ENCODE measurements around the gene CAMTA1.
"Not testable (repeated sequence)": the region's sequence is repeated elsewhere in the genome, so short reads cannot be mapped to it uniquely, and the experiment has no call there.

Gene CAMTA1

DNA sequence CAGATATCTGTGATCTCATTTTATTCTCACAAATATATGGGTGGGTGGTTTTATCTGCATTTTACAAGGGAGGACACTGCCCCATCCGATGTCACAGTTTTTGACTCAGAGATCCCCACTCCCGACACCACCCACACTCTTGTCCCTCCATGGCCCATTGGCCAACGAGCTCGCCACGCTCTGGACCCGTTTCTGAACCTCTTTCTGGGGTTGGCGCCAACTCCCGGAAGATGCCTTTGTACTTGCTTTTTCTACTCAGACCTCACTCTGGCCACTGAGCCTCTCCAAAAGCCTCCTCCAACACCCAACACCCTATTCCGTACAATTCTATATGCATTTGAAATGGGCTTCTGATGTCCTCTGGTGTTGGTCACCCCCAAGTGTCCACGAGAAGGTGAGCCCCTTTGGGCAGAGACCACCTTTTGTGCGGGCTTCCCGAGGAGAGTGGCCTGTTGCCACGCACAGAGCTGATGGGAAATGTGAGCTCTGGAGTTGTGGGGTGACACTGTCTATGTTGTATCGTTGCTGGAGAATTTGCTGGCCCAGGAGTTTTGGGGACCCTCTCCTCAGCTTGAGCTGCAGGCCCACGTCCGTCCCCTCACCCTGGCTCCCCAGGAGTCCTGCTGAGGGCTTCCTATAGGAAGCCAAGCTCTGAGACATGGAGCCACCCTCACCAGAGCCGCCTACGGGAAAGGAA is 618.9 kb downstream of the CAMTA1 start:
- DNase-seq: no peak

DNA sequence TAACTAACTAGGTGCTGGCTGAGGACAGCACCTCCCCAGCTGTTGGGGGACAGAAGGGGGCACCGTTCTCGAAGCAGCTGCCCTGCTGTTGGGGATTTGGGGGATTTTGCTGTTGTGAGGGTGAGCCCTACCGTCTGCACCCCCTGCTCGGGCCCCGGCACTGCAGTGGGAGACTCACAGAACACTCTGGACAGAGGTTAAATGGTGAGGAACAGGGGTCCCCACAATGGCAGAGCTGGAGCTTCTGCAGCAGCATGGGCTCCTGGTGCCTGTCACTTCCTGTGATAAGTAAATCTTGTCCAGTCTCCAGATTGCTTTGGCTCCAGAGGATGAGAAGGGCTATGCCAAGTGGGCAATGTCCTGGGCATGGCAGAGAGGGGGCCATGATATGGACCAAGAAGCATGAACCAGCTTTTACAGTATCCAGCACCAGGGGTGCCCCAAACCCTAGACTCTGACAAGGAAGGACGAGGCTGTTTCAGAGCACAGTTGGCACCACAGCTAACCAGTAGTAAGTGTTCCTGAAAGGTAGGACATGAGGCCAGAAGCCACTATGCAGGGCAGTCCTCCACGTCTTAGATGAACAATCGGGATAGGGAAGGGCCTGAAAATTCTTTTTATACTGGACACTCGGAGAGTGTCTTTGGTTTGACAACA is 620.7 kb downstream of the CAMTA1 start:
- DNase-seq: no peak

DNA sequence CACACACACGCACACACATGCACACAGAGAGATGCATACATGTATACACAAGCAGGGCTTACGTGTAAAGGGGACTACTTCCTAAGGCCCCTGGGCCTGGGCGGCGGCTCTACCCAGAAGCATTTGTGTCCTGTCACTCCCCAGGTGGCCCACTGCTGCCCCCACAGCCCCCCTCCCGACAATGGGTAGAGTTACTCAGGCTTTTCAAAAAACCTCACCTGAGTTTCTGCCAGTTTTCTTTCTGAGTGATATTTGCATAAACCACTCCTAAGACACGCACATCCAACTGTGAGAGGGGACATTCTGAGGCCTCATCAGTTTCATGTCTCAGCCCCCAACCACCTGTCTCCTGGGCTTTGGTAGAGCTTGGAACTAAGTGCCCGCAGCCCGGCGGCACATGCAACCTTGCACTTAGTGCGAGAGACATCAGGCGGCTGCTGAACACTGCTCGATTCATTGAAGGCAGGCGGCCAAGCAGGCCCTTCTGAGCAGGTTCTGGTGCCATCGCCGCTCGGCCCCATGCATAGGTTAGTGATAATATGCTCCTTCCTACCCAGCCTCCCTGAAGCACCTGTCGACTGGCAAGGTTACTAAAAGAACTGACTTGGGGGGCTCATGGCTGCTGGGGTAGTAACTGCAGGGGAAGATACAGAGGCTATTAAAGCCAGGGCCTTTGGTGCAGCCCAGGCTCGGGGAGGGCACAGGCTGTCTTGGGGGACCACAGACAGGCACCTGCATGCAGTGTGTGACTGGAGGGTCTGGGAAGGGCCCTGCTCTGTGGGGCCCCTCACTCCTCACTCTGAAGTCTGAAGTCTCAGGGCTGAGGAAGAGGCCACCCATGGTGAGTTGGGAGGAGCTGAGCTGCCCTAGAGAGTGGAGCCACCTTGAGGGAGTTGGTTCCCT is 621.6 kb downstream of the CAMTA1 start:
- no peak for DNase-seq

DNA sequence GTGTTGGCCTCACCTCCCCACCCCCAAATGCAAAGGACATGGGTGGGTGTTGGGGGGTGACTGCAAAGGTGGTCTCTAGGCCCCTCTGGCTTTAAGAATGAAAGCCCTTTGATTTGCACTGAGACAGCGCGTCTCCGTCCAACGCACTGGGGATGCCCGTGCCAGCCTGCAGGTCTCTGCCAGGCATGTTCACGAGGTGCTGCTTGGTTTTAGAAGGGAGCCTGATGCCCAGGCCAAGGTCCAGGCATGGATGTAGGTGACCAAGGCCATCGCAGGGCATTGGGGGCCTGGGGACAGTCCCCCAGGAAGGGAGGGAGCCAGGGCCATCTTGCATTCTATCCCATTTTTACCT is 622.3 kb downstream of the CAMTA1 start:
- DNase-seq: no peak

DNA sequence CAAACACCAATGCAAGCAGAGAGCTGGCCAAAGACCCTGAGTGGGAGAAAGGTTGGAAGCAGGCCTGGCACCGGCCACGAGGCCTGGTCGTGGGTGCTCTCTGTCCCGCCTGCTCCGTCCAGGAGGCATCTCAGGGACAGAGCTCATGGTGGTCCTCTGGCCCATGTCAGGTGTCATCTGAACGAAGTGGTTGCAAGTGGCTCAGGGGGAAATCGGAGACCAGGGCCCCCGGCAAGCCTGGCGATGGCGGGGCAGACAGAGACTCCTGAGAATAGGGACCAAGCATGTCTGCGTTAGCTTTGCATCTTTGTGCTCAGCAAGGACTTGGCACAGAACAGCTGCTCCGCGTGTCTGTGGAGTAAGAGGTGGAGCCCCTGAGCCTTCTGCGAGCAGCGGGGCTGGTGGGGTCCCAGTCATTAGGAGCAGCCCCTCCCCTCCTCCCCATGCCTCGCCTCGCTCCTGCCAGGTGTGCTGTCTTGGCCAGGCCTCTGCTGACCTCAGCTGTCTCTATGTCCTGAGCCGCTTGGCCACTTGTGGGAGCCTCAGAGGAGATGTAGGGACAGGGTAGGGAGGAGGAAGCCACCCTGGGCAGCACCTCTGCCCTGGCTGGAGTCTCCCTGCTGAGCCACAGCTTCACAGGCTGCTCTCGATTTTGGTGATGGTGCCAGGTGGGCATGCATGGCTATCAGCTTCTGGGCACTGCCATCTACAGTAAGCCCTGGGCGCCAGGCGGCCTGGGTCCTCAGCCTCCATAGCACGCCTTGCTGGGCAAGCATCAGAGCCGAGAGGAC is 622.9 kb downstream of the CAMTA1 start:
- DNase-seq: no peak

DNA sequence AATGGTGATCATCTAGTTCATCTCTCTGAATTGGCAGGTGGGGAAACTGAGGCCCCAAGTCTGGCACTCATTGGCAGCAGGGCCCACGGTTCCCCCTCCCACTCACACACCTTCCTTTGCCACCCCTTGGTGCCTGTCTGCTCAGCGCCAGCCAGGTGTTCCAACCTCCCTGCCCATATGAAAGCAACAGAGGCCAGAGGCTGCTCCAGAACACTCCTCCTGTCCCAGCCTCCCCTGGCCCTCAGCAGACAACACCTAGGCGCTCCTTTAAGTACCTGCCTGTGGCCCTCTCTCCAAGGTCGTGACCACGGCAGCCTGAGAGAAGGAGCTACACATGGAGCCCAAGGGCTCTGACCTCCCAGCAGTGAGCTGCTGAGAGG is 623.5 kb downstream of the CAMTA1 start:
- DNase-seq: no peak

DNA sequence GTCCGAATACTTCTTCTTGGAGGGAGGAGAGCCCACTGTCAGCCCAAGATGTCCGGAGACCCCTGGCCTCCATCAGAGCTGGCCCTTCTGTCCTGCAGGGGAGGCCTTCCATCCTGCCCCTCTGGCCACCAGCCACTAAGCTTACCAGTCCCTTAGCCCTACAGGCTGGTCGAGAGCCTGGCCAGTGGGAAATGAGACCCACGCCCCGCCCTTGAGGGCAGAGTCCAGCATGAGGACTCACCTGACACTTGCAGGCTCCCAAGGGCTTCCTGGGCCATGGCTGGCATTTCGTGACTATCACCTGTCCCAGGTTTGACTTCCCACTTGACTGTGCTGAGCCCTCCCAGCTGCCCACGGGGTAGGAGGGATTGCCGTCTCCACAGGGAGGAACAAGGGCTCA is 624.0 kb downstream of the CAMTA1 start:
- DNase-seq: no peak

DNA sequence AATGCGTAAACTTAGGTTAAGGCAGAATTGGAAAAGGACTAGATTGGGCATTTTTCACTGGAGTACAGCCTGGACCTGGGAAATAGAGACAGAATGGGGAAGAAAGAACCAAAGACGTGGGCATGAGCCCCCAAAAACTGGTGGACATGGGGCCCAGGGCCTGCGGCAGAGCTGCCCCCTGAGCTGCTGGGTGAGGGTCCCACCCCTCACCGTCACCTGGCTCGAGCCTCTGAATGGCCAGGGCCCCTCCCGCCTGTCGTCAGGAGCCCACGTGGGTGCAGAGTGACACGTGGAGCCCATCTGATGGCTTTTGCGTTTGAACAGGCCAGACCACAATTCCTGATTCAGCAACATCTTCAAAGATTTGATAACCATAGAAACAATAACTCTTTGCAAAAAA is 624.9 kb downstream of the CAMTA1 start:
- DNase-seq: no peak

DNA sequence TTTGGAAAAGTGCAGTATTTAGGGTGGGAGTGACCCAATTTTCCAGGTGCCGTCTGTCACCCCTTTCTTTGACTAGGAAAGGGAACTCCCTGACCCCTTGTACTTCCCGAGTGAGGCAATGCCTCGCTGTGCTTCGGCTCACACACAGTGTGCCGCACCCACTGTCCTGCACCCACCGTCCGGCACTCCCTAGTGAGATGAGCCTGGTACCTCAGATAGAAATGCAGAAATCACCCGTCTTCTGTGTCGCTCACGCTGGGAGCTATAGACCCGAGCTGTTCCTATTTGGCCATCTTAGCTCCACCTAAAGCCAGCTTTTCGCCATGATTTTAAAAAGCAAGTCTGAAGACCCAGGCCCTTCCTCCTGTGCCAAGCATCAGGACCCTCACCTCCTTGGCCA is 632.4 kb downstream of the CAMTA1 start:
- DNase-seq: not testable (repeated sequence)

DNA sequence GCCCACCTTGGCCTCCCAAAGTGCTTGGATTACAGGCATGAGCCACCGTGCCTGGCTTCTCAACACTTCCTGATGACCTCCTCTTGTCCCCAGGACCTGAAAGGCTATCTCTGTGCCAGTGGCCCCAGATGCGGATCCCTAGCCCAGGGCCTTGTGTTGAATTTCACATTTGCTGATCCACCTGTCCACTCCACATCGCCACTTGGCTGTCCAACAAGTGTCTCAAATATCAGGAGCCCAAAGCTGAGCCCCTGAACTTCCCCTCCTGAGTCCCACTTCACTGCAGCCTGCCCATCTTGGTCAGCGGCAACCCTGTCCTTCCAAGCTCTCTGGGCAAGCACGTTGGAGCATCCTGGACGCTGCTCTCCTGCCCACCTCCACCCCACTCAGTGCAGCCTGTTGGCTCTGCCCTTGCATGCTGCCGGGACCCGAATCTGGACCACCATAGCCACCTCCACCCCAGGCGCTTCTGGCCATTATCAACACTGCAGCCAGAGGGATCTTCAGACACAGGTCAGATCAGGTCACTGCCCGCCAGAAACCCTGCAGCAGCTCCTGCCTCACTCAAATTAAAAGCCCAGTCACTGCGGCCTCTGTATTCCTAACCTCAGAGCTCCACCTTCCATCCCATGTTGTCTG is 633.3 kb downstream of the CAMTA1 start:
- no peak for DNase-seq

DNA sequence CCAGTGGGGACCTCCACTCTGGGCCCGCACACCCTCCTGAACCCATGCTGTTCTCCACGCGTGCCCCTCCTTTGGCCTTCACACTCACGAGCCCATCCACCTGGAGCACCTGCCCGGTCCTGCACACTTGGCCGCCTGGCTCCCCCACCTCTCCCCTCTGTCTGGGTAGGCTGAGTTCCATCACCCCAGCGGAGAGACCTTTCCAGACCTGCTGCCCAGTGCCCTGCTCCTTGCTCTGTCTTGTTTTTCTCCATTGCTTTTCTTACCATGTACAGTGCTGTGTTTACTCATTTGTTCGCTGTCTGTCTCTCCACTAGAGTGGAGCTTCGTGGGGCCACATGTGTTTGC is 634.8 kb downstream of the CAMTA1 start:
- no peak for DNase-seq

DNA sequence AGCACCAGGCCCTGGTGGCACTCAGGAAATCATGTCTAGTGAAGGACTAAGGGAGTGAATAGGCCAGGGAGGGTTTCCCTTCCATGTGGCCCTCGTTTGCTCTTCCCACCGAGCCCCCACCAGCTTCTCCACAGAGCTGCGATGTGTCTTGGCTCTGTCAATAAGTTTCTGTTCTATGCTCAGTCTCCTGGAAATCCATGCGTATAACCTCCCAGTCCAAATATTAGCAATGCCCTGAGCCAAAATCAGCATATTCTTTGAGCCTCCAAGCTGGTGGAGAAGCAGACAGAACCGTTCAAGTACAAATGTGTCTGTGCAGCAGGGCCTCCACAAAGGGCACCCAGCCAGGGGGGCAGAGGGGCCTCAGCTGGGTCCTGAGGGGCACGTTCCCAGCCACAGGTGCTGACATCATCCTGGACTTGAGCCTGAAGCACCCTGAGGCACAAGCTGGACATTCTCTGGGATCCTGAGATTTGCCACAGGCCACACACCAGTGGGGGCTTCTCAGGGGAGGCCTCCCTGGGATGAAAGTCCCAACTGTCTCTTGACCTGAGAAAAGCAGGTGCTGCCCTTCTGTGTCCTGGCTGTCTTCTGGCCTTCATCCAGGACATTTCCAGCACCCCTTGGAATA is 635.3 kb downstream of the CAMTA1 start:
- DNase-seq: no peak

DNA sequence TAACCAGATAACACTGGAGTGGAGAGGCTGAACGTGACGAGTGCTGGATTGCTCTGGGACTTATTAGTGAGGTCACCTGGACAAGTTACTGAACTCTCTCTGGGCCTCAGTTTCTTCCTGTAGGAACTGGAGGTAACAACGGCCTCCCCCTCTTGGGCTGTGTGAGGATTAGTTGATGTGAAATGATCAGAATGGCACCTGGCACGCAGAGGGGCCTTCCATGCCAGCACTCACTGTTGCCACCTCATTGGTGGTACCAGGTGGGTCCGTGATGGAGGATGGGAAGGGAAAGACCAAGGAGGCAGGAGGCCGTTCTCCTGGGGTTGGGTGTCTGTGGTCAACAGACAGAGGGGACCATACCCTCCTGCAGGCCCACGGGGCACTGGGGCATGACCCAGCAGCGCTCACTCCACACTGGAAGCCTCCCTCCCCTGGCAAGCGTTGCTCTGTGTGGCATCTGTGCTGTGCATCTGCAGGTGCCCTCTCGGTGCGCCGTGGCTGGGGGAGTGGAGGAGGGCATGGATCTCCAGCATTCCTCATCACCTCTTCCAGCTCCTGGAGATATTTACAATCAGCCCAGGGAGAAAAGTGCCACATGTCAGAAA is 636.3 kb downstream of the CAMTA1 start:
- no peak for DNase-seq

DNA sequence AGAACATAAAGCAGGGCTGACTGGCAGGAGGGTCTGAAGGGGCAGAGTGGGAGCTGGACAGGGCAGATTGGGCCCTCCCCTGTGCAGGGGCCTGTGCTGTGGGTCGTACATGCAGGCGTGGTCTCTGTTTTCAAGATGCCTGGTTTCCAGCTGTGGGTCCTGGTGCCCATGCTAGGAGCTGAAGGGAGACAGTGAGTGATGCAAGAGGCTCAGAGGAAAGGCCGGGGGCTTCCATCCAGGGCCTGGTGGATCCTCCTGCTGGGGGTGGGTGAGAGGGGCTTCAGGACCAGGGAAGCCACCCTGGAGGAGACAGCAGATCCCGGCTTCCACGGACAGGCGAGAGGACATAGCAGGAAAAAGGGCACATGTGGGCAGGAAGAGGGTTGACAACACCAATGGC is 636.8 kb downstream of the CAMTA1 start:
- DNase-seq: no peak

DNA sequence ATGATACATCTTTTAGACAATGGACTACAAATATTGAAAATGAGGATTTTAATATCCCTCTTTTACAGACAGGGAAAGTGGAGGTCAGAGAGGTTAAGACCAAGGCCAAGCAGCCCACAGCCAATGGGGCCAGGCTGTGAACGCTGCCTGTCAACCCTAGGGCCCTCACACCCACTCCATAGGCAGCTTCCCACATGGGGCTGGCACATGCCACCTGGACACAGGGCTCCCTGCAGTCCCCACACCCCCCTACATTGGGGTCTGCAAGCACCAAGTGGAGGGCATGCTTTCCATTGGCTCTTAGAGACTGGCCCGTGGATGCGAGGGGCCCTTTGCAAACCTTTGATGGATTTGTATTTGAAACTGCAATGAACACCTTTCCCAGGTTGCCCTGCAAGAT is 637.3 kb downstream of the CAMTA1 start:
- no peak for DNase-seq

DNA sequence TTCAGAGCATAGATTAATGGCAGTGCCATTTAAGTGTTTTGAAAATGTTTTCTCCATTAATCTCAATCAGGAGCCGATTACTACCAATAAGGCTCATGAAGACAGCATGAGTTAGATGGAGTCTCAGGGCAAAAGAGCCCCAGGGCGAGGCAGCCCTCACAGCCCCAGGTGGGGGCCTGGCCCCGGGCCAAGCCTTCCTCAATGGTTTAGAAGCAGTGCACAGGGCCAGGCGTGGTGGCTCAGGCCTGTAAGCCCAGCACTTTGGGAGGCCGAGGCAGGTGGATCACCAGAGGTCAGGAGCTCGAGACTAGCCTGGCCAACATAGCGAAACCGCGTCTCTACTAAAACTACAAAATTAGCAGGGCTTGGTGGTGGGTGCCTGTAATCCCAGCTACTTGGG is 637.7 kb downstream of the CAMTA1 start:
- no peak for DNase-seq

DNA sequence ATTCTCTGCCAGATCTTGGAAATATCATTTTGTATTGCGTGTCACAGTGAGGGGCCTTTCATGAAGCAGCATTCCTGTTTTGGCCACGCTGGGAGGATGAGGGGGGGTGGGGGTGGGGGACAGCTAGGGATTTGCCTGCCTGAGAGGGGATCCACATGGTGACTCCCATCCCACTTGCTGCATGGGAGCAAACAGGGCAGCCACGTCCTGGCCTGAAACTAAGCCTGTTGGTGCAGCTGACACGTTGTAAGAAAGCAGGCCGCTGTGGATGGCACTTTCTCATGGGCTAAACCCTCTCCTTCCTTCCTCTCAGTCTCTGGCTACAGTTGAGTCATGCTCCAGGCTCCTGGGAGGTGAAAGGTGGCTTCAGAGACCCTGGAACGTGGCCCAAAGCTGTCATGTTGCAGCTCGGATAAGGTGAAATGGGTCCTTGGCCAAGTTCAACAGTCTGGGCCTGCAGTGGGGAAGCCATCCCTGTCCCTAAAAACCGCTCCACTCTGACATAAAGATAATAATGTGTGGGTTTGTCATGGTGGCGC is 639.2 kb downstream of the CAMTA1 start:
- no peak for DNase-seq

DNA sequence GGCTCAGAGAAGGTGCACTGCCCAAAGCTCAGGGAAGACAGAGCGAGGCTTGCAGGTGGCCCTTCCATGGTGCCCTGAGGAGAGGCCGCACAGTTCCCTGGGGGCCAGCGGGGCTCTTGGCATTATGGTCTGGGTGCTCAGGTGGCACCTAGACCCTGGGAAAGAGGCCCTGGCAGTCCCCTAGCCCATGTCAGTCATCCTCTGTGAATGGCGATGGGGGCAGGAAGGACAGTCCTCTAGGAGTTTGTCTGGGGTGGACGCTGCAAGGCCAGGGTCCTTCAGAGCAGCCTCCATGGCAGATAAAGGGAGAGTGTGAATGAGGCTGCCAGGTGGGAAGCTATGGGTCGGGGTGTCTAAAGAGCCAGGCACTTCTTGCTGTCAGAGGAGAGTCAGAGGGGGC is 640.0 kb downstream of the CAMTA1 start:
- DNase-seq: no peak

DNA sequence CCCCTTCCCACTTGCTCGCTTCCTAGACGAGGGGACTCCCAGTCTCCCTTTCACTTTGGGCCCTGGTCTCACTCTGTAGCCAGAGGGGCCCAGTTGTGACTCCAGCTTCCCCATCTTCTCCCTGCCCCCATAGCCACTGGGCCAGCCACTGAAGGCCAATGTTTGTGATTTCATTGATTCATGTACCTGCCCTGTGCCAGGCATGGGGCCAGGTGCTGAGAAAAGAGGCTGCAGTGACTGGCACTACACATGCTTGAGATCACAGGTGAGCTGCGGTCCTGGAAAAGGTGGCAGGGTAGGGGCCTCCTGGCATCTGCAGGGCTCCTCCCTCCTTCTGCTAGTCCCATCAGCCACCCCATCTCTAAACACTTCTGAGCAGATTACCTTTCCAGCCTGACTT is 640.5 kb downstream of the CAMTA1 start:
- DNase-seq: no peak

DNA sequence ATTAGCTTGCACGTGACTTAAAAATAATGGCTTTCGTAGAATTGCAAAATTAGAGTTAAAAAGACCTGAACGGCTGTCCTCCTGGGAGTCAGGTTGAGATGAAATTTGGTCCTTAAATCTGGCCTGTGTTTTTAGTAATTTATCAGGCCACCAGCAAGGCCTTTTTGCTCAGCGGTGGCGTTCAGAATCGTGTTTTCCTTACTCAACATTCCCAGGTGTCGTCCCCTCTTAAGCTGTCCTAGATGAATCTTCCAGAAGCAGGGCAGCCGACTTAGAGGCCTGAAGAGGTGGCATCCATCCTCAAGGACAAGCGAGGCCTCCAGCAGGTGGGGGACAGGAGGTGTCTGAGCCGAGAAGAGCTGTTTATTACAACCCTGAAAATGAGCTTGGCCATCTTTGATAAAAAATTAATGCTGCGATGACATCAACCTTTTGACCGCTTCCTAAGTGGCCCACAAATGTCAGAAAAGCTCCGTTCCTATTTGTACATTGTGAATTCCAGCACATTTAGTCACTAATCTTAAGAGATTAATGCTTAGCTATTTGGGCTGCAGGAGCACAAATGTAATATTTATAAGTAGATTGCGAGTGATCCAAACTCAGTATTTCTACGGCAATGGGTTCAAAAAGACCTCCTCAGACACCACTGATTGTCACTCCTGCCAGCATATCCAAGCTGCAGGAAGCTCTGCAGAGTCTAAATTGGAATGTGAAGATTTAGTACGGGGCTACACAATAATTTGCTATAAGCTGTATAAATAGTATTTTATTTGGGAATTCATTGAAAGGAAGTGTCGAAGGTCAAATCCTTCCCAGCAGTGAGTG is 641.7 kb downstream of the CAMTA1 start:
- DNase-seq: no peak

All from NCI-H82 (cell line).